Smooth muscle cell (in vitro differentiated cells): ENCODE results near the gene KCNMA1. TPM values are rescaled to one million over a fixed set of nuclear protein-coding genes. Genes with fewer than 3 reads are reported as not detected.

Experiments used
- DNase-seq: peaks from one replicate; lab custom pipeline; 2025; ENCODE audit not compliant: unreplicated experiment; lab: John Stamatoyannopoulos, UW
- H2AFZ ChIP-seq: fragments of 200-600 bp; sonication (generic); 2 replicates; pipeline ENCODE4 v1.6.0; 2016; ENCODE audit warnings: antibody characterized with exemption, low read depth, mild to moderate bottlenecking
- H3F3A ChIP-seq: fragments of 200-600 bp; sonication (generic); 2 replicates; pipeline ENCODE4 v1.6.0; 2017; ENCODE audit warnings: antibody characterized with exemption, low read depth
- H3K27ac ChIP-seq: fragments of 200-600 bp; sonication (generic); 2 replicates; pipeline ENCODE4 v1.5.1; 2016; ENCODE audit warnings: low read depth, mild to moderate bottlenecking
- H3K27me3 ChIP-seq: fragments of 200-600 bp; sonication (generic); 2 replicates; pipeline ENCODE4 v1.6.1; 2016; ENCODE audit warnings: low read depth, mild to moderate bottlenecking
- H3K36me3 ChIP-seq: fragments of 200-600 bp; sonication (generic); 2 replicates; pipeline ENCODE4 v1.5.1; 2016; ENCODE audit warnings: low read depth
- H3K4me1 ChIP-seq: fragments of 200-600 bp; sonication (generic); 2 replicates; pipeline ENCODE4 v1.5.1; 2016; ENCODE audit warnings: low read depth
- H3K4me2 ChIP-seq: fragments of 200-600 bp; sonication (generic); 2 replicates; pipeline ENCODE4 v1.6.0; 2016; ENCODE audit warnings: mild to moderate bottlenecking
- H3K4me3 ChIP-seq: fragments of 200-600 bp; sonication (generic); 2 replicates; pipeline ENCODE4 v1.5.1; 2016; ENCODE audit warnings: mild to moderate bottlenecking
- H3K79me2 ChIP-seq: fragments of 200-600 bp; sonication (generic); 2 replicates; pipeline ENCODE4 v1.6.0; 2016; ENCODE audit warnings: low read depth, mild to moderate bottlenecking
- H3K9ac ChIP-seq: fragments of 200-600 bp; sonication (generic); 2 replicates; pipeline ENCODE4 v1.6.0; 2016; ENCODE audit warnings: low read depth
- H3K9me3 ChIP-seq: fragments of 200-600 bp; sonication (generic); replicated peaks from 2 replicates; pipeline ENCODE4 v1.5.1; 2016; ENCODE audit warnings: low read depth
- H4K20me1 ChIP-seq: fragments of 200-600 bp; sonication (generic); 2 replicates; pipeline ENCODE4 v1.6.0; 2016; ENCODE audit warnings: low read depth
- WGBS: methylation state at CpG from one replicate; pipeline ENCODE4 v1.1.7; 2016; ENCODE audit warnings: low lambda C conversion rate; 5-methylcytosine and 5-hydroxymethylcytosine counted together
- polyA plus RNA-seq: library from polyadenylated mRNA; unstranded; fragments of >200 nt; fragmentation: Nextera tagmentation; extraction: Ambion mirVana; gene quantifications from 2 replicates; pipeline ENCODE4 v1.2.1, GENCODE V29; 2016
- total RNA-seq: library from RNA; depleted of rRNA; stranded (reverse); fragments of >200 nt; gene quantifications from 2 replicates; pipeline ENCODE4 v1.2.3, GENCODE V29; 2014
- TF ChIP-seq, protein P1 (sequence below): fragments of 200-600 bp; sonication (generic); IDR thresholded peaks from 2 replicates; pipeline ENCODE4 v1.5.1; 2017; ENCODE audit warnings: borderline replicate concordance, mild to moderate bottlenecking, antibody characterized with exemption; ENCODE audit not compliant: insufficient read depth, poor library complexity, severe bottlenecking

Gene KCNMA1
- total and polyA plus RNA-seq, 2 experiments from 2014 or later, result 9.1 to 23.4 TPM

DNA sequence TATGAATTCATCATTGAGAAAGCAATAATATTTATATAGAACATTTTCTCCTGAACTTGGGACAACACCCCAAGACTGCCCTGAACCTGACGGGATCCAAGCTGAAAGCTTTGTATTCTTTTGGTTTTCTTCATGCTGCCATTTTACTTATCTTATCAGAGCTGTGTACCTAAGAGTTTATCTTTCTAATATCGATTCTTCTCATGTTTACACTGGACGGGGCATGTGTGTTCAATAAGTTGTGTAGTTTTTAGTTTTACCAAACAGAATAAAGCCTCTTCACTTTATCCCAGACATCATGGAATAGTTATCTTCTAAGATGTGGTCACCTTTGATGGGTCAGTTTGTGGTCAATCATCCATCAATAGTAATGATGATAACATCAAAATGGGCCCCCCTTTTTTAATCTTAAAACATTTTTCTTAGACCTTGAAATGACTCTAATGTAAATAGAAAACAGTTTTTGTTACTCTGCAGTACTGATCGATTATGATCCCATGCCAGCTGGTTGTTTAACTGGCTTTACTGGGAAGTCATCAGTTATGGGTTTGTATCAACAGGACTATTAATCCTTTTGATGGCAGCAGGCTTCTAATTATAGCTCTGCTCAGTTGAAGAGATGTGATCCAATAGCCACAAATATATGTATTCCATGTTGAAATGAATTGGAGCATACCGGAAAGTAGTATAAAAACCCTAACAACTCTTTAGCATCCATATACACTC, 446.1 kb downstream of the KCNMA1 start:
- Histone ChIP-seq H3K27ac (no peak overlapping the region), H3K4me3 (no peak overlapping the region), H3K27me3 (no peaks in the 10 kb centered on the region), H4K20me1 (no peaks in the 10 kb centered on the region), H3K4me2 (no peak overlapping the region), H3K79me2 (no peaks in the 10 kb centered on the region), H2AFZ (no peak overlapping the region), H3F3A (peaks cover 31% of the 10 kb centered on the region), H3K9ac (no peak overlapping the region), H3K9me3 (no peaks in the 10 kb centered on the region), H3K36me3 (no peaks in the 10 kb centered on the region), H3K4me1 (peaks cover 22% of the 10 kb centered on the region)
- no peak for DNase-seq
- TF ChIP-seq, protein P1, sequence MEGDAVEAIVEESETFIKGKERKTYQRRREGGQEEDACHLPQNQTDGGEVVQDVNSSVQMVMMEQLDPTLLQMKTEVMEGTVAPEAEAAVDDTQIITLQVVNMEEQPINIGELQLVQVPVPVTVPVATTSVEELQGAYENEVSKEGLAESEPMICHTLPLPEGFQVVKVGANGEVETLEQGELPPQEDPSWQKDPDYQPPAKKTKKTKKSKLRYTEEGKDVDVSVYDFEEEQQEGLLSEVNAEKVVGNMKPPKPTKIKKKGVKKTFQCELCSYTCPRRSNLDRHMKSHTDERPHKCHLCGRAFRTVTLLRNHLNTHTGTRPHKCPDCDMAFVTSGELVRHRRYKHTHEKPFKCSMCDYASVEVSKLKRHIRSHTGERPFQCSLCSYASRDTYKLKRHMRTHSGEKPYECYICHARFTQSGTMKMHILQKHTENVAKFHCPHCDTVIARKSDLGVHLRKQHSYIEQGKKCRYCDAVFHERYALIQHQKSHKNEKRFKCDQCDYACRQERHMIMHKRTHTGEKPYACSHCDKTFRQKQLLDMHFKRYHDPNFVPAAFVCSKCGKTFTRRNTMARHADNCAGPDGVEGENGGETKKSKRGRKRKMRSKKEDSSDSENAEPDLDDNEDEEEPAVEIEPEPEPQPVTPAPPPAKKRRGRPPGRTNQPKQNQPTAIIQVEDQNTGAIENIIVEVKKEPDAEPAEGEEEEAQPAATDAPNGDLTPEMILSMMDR, result no peak
- 94% methylated on average over 5 of the region's 5 CpGs for WGBS

DNA sequence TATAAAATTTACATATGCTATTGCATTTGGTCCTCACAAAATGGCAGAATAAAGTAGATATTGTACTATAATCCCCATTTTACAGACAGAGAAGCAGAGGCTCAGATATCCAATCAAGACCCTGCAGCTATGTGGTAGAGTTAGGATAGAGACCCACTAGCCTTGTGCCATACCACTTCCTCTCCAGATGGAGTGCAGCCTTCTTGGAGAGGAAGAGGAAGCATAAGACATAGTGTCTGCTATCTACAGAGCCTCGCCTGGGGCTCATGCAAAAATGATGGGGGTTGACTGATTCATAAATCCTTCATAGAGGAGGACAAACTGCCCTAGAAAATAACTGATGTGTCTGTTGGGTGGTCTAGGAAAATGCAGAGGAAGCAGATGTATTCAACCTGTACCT, 447.3 kb downstream of the KCNMA1 start:
- H3F3A ChIP-seq, result peaks cover 19% of the 10 kb centered on the region
- H4K20me1 ChIP-seq, result no peaks in the 10 kb centered on the region
- H3K27ac ChIP-seq, result no peak overlapping the region
- H3K27me3 ChIP-seq, result no peaks in the 10 kb centered on the region
- no peak overlapping the region for H3K4me2 ChIP-seq
- no peak for DNase-seq
- 79% methylated on average over 1 of the region's 1 CpG for WGBS
- TF ChIP-seq, protein P1, result no peak
- no peak overlapping the region for H3K9ac ChIP-seq
- H2AFZ ChIP-seq, result no peak overlapping the region
- H3K4me1 ChIP-seq, result peaks cover 20% of the 10 kb centered on the region
- H3K36me3 ChIP-seq, result no peaks in the 10 kb centered on the region
- no peaks in the 10 kb centered on the region for H3K9me3 ChIP-seq
- no peaks in the 10 kb centered on the region for H3K79me2 ChIP-seq
- no peak overlapping the region for H3K4me3 ChIP-seq

DNA sequence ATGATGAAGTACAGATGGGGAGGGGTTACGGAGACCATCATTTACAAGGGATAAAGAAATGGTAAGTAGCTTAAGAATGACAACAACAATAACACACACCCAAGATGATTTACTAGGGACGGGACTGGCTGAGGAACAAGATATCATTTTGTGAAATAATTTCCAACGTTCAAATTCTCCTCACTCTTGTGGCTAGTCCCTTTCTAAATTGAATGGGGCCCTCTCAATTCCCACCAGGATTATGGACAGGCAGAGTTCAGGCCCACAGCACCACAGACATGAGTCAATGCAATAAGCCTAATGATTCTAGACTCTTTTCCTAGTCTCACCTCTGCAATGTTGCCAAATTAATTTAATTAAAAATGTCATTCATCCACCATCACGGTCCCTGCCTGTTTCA, 448.1 kb downstream of the KCNMA1 start:
- Histone ChIP-seq H3K36me3 (no peaks in the 10 kb centered on the region), H2AFZ (no peak overlapping the region), H4K20me1 (no peaks in the 10 kb centered on the region), H3K79me2 (no peaks in the 10 kb centered on the region), H3F3A (peaks cover 13% of the 10 kb centered on the region), H3K9me3 (no peaks in the 10 kb centered on the region), H3K27ac (peak overlapping the region; percentile 59), H3K4me1 (peaks cover 20% of the 10 kb centered on the region), H3K4me2 (peak overlapping the region; percentile 10), H3K27me3 (no peaks in the 10 kb centered on the region), H3K4me3 (no peak overlapping the region), H3K9ac (no peak overlapping the region)
- TF ChIP-seq, protein P1, result no peak
- 81% methylated on average over 4 of the region's 4 CpGs for WGBS
- DNase-seq, result no peak

- H2AFZ ChIP-seq, result no peak overlapping the region
- H3K4me3 ChIP-seq, result no peak overlapping the region
- WGBS, result 55% methylated on average over 4 of the region's 4 CpGs
- peaks cover 20% of the 10 kb centered on the region for H3K4me1 ChIP-seq
- no peaks in the 10 kb centered on the region for H4K20me1 ChIP-seq
- no peak overlapping the region for H3K9ac ChIP-seq
- peak overlapping the region; percentile 10 for H3K4me2 ChIP-seq
- no peaks in the 10 kb centered on the region for H3K27me3 ChIP-seq
- peaks cover 10% of the 10 kb centered on the region for H3F3A ChIP-seq
- H3K9me3 ChIP-seq, result no peaks in the 10 kb centered on the region
- TF ChIP-seq, protein P1, result no peak
- no peak for DNase-seq
- H3K27ac ChIP-seq, result peak overlapping the region; percentile 59
- no peaks in the 10 kb centered on the region for H3K79me2 ChIP-seq
- H3K36me3 ChIP-seq, result no peaks in the 10 kb centered on the region
Observed at GRCh38 chr10:77189075-77189474, 448.5 kb downstream of the KCNMA1 start.
